NCI-H1436 (cell line): ENCODE results near the gene TBC1D8.

ENCODE experiments used
- DNase-seq: peaks from one replicate; lab custom pipeline; 2025; lab: John Stamatoyannopoulos, UW

The TBC1D8 gene

DNA sequence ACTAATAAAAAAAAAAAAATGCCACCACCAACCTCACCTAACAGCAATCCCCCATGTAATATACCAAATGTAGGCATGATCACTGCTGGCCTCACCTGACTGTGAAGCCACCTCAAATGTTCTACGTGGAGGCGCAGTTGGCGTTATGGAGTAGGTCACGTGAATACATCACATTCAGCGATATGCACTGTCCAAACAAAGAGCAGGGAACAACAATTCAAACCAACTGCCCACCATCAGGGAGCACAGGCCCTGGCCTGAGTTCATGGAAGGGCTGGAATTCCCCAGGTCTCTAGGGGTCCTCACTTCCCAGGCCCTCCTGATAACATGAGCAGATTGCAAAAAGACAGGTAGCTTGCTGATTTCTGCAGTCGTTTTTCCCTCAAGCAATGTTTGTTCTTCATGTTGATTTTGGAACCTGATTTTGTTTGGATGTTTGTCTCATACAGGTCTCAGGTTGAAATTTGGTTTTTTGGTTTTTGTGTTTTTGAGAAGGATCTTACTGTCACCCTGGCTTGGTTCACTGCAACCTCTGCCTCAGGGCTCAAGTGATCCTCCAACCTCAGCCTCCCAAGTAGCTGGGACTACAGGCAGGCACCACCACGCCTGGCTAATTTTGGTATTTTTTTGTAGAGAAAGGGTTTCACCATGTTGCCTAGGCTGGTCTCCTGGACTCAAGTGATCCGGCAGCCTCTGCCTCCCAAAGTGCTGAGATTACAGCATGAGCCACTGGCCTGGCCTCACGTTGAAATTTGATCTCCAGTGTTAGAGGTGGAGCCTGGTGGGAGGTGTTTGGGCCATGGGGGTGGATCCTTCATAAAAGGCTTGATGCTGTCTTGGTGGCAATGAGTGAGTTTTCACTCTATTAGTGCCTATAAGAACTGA is 15.5 kb downstream of the TBC1D8 start:
- DNase-seq = no peak

GRCh38 chr2:101133492-101134100 is 17.6 kb downstream of the TBC1D8 start:
- no peak for DNase-seq

- no peak for DNase-seq
These were observed 19.0 kb downstream of the TBC1D8 start for GRCh38 chr2:101132202-101132601.

DNA sequence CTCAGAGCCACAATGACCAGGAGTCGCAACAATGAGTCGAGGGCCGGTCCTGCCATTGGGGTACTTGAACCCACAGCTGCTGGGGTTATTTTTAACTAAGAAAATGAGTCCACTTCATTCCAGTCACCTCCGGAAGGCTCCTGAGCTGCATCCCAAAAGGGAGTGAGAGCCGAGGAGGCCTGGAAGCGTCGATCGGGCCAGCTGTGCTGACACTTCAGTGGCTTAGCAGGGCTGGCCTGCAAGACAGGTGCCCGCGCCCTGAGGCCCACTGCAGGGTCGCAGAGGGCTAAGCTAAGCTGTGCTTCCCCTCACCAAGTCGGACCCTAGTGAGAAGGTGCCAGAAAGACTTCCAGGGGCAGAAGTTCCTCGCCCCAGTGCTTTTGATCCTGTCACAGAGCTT is 21.1 kb downstream of the TBC1D8 start:
- DNase-seq = no peak

- no peak for DNase-seq
These were observed 23.7 kb downstream of the TBC1D8 start for GRCh38 chr2:101127319-101128056.

- DNase-seq = no peak
These were observed 25.4 kb downstream of the TBC1D8 start for GRCh38 chr2:101125808-101126207.

- DNase-seq = no peak
These were observed 25.8 kb downstream of the TBC1D8 start for GRCh38 chr2:101125374-101125773.

DNA sequence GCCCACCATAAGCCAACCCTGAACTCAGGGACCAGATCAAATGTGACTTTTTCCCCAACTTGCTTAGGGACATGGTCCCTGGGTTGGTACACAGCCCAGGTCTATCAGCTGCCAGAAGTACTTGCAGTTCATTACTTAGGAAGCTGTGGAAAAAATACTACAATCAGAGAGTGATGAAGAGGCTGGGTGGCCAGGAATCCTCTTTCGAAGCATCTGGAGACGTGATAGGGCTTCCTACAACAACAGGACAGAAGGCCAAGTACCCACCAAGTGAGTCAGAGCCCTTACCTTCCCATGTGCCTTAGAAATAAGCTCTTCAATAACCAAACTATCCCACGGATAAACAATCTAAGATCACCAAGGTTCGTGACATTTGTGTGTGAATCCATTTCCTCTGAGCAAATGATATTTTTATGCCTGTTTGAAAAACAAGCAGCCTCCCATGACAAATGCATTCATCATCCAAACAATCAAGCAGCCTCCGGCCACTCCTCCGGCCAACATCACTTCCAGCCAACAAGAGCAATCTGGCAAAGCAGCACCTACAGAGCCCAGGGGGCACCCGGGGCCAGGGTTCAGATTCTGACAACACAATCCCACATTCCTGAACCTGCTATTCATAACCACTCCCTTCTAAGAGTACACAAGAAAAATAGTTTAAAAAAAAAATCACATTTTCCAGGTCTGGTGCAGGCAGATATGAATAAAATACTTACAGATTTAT is 26.4 kb downstream of the TBC1D8 start:
- no peak for DNase-seq

GRCh38 chr2:101123795-101124471 is 27.2 kb downstream of the TBC1D8 start:
- DNase-seq = no peak

DNA sequence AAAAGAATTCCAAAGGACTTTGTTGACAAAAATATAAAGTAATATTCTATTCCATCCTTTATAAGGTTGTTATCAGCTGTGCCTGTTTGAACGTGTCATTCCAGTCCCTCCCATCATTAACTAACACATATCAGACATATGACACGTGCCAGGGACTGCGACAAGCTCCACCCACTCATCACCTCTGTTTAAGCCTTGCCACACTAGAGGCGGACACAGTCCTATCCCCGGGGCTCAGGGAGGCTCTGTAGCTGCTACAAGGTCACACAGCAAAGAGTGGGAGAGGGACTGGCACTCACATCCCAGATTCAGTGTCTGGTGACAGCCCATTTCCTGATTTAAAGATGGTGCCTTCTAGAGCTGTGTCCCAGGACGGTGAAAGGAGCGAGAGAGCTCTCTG is 30.0 kb downstream of the TBC1D8 start:
- DNase-seq = no peak

DNA sequence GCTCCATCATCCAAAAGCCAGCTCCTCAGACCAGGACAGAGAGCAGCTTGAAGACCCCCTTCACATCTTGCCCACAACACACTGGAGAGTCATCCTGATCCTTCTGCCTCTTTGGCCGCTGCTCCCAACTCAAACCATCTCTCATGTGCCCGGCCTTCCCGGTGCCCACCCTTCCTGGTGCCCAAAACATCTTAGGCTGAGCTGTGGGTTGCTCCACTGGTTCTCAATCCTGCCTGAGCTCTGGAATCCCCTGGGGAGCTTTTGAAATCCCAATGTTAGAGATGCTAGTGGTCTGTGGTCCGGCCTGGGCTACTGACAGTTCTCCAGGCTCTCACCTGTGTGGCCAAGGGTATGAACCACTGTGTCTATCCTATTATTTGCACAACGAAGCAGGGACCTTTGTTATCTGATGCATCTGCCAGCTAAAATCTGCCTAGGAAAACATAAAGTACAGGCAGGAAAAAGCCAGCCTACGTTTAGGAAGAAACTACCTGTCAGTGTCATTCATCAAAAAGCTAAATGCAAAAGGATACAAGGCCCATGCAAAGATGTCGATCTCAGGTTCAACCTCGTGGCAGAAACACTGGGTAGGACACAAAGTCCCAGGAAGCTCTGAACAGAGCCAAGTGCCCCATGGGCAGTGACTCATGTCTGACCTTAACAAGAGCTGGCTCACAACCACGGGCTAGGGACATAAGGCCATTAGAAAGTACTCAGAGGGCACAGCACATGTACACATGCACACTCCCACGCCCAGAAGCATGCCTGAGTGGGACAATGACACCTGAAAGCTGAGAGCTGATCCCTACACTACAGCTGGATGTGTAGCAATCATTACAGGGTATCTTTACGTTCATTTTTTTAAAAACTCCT is 30.8 kb downstream of the TBC1D8 start:
- DNase-seq = no peak

DNA sequence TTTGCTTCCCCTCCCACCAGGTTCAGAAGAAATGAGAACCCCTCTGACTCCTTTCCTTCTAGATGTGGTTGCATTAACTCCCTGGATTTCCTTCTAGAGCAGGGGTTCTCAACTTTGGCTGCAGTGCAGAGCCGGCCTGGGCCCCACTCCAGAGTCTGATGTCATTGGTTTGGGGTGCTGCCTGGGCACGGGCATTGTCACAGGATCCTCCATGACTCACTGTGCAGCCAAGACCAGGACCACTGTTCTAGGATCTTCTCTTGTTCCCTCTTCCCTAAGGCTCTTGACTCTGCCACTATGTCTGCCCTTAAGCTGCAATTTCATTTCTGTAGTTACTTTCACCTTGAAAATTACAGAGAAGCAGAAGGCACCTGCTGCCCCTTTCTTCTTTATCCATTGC is 31.8 kb downstream of the TBC1D8 start:
- DNase-seq = no peak

GRCh38 chr2:101116841-101117552 is 34.2 kb downstream of the TBC1D8 start:
- no peak for DNase-seq

GRCh38 chr2:101116348-101116747 is 34.8 kb downstream of the TBC1D8 start:
- DNase-seq = no peak

DNA sequence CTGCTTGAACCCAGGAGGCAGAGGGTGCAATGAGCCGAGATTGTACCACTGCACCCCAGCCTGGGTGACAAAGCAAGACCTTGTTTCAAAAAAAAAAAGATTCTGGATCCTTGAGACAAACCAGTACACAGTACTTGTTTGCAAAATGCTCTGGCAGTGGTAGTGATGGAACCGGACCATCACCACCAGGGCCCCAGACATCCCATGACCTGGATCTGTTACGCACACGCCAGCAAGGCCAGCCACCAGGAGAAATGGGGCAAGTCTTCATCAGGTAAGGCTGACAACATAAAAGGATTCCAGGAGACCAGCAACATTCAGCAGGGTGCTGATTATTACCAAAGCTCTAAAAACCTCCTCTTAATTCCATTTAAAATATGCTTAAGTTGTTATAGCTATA is 35.5 kb downstream of the TBC1D8 start:
- DNase-seq = no peak

GRCh38 chr2:101114815-101115214 is 36.4 kb downstream of the TBC1D8 start:
- no peak for DNase-seq

- no peak for DNase-seq
These were observed 36.9 kb downstream of the TBC1D8 start for GRCh38 chr2:101114268-101114783.

DNA sequence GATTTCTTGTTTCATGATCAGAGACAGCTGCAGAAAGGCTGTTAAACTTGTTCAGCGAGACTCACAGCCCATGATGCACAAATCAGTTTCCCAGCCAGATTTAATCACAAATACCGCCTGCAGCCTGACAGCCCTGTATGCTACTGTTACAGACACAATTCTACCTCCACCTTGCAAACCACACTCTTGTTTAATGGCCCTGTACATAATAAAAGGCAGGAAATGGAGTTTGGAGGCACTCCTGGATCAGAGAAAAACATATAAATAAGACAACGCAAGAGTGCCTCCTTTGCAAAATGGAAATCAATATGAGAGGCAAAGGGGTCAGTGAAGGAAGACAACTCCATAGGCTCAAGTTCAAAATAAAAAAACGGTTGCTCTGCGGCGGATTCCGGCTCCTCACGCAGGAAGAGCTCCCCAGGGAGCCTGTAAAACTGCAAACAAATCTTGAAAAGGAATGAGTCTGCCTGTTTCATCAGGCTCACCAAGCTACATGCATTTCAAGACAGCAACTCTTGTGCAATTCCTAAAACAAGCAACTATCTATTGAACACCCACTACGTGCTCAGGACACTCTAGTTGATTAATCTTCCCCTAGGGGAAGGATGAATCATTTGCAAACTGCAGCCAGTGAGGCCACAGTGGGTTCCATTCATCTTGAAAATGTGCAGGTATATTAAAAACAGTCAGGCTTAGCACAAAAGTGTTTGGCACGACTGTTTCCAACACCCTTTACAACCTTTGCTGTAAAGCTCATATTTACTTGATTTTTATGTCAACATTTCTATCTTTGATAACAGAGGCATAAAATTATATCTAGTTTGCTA is 37.5 kb downstream of the TBC1D8 start:
- peak; percentile 37 for DNase-seq

DNA sequence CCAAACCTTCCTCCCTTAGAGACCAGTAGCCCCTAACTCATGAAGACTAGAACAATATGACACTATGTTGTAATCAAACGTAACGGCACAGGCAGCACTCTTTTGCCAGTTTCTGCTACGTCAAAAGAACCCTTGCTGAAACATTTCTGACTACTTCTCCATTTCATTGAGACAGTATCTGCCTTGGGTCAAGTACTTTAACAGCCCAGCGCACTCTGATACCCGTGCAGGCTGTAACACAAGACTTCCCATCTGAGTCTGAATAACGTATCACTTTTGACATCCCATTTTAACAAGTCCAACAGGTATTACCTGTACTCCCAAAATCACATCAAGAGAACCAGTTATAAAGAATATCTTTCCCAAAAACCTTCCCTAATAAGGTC is 38.4 kb downstream of the TBC1D8 start:
- no peak for DNase-seq
